Panc1 (cell line): ENCODE data around the gene RFTN1. TPM values are rescaled to one million over a fixed set of nuclear protein-coding genes. Genes with fewer than 3 reads are reported as not detected.

Experiments used
- ATAC-seq: fragments of 200-7000 bp; cut with Tn5 transposase; 2 replicates; pipeline ENCODE4 v1.9.1; 2020; ENCODE audit warnings: mild to moderate bottlenecking, moderate library complexity
- BruUV-seq: library from RNA; stranded (reverse); fragments of 400-500 nt; replicated peaks from 2 replicates; lab custom pipeline; 2021; lab: Mats Ljungman, UMichigan
- CTCF ChIA-PET: fragments of 300-600 bp; sonication (Branson Sonifier 250); formaldehyde crosslinking; loops from one replicate; lab custom pipeline; 2022; ENCODE audit warnings: antibody characterized with exemption; lab: Charles Lee
- POLR2A ChIA-PET: fragments of 300-600 bp; sonication (Branson Sonifier 250); formaldehyde crosslinking; loops from one replicate; lab custom pipeline; 2022; ENCODE audit warnings: antibody characterized with exemption; lab: Charles Lee
- DNase-seq: peaks from one replicate; pipeline ENCODE4 v3.0.0-alpha.2; 2010; ENCODE audit warnings: low read depth, low spot score
- H3K27ac ChIP-seq: 2 replicates; pipeline ENCODE4 v1.5.1; 2011; ENCODE audit warnings: mild to moderate bottlenecking, low read length, inconsistent platforms
- H3K27me3 ChIP-seq: fragments of 200-500 bp; sonication (Bioruptor generic); 2 replicates; pipeline ENCODE4 v1.6.0; 2014; ENCODE audit warnings: low read length, inconsistent platforms; ENCODE audit not compliant: control insufficient read depth, insufficient read depth
- H3K36me3 ChIP-seq: fragments of 200-500 bp; sonication (Bioruptor generic); 2 replicates; pipeline ENCODE4 v1.5.1; 2014; ENCODE audit warnings: inconsistent platforms, mild to moderate bottlenecking, low read length, moderate library complexity; ENCODE audit not compliant: control insufficient read depth, insufficient read depth
- H3K4me1 ChIP-seq: 2 replicates; pipeline ENCODE4 v1.5.1; 2011; ENCODE audit warnings: inconsistent platforms, mild to moderate bottlenecking, low read length, moderate library complexity; ENCODE audit not compliant: control insufficient read depth, insufficient read depth
- H3K4me3 ChIP-seq, 2 experiments: 2 replicates each; pipeline ENCODE4 v1.5.1; 2011 to 2012; ENCODE audit warnings: low read depth in 2 of 2, low read length in 2 of 2, mild to moderate bottlenecking in 2 of 2, inconsistent platforms in 1 of 2, moderate library complexity in 1 of 2
- H3K9me3 ChIP-seq: fragments of 200-500 bp; sonication (Bioruptor generic); 2 replicates; pipeline ENCODE4 v1.5.1; 2014; ENCODE audit warnings: low read depth, mild to moderate bottlenecking, inconsistent platforms, low read length, moderate library complexity; ENCODE audit not compliant: control insufficient read depth, insufficient read depth
- CTCF ChIP-seq: fragments of 450-650 bp; IDR thresholded peaks from 2 replicates; pipeline ENCODE4 v1.5.1; 2017; ENCODE audit warnings: mild to moderate bottlenecking
- POLR2AphosphoS5 ChIP-seq: IDR thresholded peaks from 2 replicates; pipeline ENCODE4 v1.6.1; 2012; ENCODE audit warnings: mild to moderate bottlenecking, low read depth, low read length, moderate library complexity
- REST ChIP-seq, 2 experiments: IDR thresholded peaks; 2 replicates each; pipeline ENCODE4 v1.6.1; 2011 to 2012; ENCODE audit warnings: low read depth in 2 of 2, control low read depth in 1 of 2, low read length in 1 of 2, mild to moderate bottlenecking in 1 of 2, moderate library complexity in 1 of 2; ENCODE audit not compliant: insufficient read depth in 1 of 2
- SIN3A ChIP-seq: IDR thresholded peaks from 2 replicates; pipeline ENCODE4 v1.6.1; 2012; ENCODE audit warnings: low read depth, mild to moderate bottlenecking, low read length, moderate library complexity, borderline replicate concordance; ENCODE audit not compliant: insufficient read depth
- TCF7L2 ChIP-seq: IDR thresholded peaks from 2 replicates; pipeline ENCODE4 v1.6.1; 2011; ENCODE audit warnings: mild to moderate bottlenecking, low read depth, low read length, inconsistent platforms
- in situ Hi-C: cut with HindIII; loops from 2 replicates; pipeline ENCODE4 v1.10.0; 2016; ENCODE audit warnings: low sequenced_read_pairs, low pct_unique_long_range_greater_than_20kb
- intact Hi-C: fragments of 100-400 bp; cut with micrococcal nuclease; formaldehyde crosslinking; loops from one replicate; pipeline ENCODE4 v1.10.0; 2022; ENCODE audit not compliant: unreplicated experiment
- total RNA-seq: library from RNA; stranded (reverse); gene quantifications from one replicate; pipeline ENCODE4 v1.2.1, GENCODE V29; 2021; ENCODE audit not compliant: unreplicated experiment

The RFTN1 gene
- total RNA-seq, 1 experiment from 2014 or later = 0.90 TPM

GRCh38 chr3:16319723-16320122 lies 193.8 kb downstream of the RFTN1 start:
- ATAC-seq (no peak), DNase-seq (no peak)
- no TSS peak for BruUV-seq
- ChIA-PET POLR2A (no interaction called here), CTCF (no interaction called here)
- Histone ChIP-seq H3K9me3 (no peaks in the 10 kb centered on the region), H3K27me3 (no peaks in the 10 kb centered on the region), H3K36me3 (no peaks in the 10 kb centered on the region), H3K4me3 (no peak overlapping the region), H3K27ac (no peak overlapping the region), H3K4me1 (no peaks in the 10 kb centered on the region)
- intact Hi-C loops (no loop called here), in situ Hi-C loops (no loop called here)
- TF ChIP-seq REST (IDR thresholded peaks at IDR 0.05; ENCODE audit: insufficient read depth in 1 of 2, low read depth in 2 of 2, low read length in 1 of 2) (no peak), POLR2AphosphoS5 (no peak), CTCF (no peak)

GRCh38 chr3:16319307-16319706 lies 194.2 kb downstream of the RFTN1 start:
- ATAC-seq (no peak), DNase-seq (no peak)
- Histone ChIP-seq H3K4me1 (no peaks in the 10 kb centered on the region), H3K36me3 (no peaks in the 10 kb centered on the region), H3K27ac (no peak overlapping the region), H3K9me3 (no peaks in the 10 kb centered on the region), H3K27me3 (no peaks in the 10 kb centered on the region), H3K4me3 (no peak overlapping the region)
- in situ Hi-C loops (no loop called here), intact Hi-C loops (no loop called here)
- BruUV-seq = no TSS peak
- no peak for TF ChIP-seq TCF7L2
- no peak; the same call in 1 of the 2 replicates for TF ChIP-seq CTCF
- no peak for TF ChIP-seq SIN3A
- TF ChIP-seq REST (IDR thresholded peaks at IDR 0.05; ENCODE audit: insufficient read depth in 1 of 2, low read depth in 2 of 2, low read length in 1 of 2) = no peak
- no peak for TF ChIP-seq POLR2AphosphoS5
- ChIA-PET CTCF (no interaction called here), POLR2A (no interaction called here)
